ENCODE results near the gene HOXA9.

HOXA9 gene

DNA sequence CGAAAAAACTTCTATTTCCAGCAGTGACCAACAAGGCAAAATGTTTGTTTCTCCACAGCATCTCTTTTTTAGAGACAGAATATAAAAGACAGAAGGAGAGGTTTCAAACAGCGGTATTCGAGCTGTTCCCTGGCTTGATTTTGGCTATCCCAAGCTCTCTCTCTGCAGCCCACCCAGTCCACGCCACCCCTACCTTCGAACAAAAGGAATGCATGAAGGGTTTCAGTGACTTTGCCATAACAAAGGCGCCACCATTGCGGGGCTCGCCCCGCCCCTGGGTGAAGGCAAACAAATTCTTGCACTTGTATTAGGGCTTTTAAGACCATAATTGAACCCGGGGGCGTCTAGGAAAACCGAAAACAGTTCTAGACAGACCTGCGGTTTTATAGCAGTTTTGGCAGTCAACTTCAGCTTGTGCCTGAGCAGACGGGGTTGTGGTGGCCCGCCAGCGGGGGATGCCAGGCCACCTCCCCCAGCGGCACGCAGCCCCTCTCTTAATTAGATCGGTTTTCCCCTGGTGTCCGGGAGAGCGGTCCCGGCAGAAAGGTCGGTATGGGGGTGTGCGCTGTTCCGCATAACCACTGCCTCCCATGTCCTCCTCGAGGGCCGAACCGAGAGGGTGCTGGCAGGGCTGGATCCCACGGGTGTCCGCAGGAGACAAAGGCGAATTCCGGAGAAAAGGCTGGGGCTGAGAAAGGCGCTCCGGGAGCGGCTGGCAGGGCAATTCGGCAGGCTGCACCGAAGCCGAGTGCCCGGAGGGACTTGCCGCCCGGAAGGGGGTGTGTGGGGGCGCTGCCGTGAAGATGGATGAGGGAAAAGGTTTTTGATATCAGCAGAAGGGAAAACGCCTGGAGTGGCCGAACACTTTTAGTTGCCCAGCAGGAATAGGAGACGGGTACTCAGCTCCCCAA, 22.4 kb upstream of the HOXA9 start:
- DNase-seq, result no peak

DNA sequence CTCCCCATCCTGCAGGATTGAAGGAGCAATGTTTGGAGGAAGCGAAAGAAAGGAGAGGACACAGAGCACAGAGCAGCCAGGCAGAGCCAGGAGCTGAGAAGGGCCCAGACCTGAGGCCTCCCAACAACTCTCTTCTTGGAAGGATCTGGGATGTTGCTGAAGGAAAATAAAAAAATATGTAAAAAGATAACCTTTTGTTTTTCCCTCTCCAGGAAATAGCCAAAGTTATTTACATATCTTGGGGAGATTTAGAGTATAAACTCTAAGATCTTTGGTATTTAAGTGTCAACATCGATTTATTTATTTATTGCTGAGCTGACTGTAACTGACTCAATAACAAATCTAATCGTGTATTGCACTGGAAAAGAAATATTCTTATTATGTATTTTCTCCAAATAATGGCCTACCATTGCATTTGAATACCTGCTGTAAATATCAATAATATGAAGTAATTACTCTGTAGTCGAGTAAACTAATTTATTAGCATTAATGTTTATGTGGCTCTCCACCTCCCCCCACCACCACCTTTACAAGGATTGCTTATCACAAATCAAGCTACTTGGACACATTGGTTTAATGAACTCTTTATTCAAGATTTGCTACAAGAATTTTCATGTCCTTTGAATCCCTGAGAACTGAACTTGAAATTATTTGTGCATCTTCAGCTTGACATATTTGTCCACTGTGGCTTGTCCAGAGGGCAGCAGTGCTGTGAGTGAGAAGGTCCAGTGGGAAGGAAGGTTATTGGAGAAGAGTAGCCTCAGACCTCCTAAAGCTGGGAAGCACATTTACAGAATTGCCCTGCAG, 21.5 kb upstream of the HOXA9 start:
- no peak for DNase-seq

DNA sequence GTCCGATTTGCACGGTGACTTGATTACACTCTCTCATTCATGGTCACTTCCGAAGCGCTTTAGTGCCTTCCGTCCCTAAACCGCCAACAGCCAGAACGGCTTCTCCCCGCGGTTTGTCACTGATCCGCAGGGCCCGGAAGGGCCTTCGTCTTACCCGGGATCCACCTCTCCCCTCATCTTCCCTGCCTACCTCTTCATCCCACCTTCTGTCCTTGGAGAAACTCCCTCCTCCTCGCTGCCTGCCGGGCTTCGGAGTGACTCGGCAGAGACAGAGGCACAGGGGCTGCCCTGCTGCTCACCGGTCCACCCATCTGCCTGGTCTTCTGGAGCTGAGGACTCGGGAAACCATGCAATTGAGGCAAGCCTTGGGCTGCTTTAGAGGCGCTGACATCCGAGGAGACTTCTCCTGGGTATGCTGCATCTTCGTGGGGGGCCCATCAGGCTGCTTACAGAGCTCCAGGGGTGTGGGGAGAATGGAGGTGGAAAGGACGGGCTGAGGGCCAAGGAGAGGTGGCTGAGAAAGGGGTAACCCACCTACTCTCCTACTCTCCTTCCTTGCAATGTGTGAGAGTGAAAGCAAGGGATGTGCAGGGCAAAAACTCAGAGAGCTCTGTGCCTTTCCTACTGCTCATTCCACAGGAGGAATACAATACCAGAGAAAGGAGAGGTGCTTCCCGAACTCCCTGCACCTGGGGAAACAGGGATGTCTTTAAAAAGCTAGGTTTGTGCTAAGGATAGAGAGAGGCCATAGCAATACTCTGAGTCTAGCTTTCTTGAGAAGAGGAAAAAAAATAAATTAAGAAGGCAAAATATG, 20.7 kb upstream of the HOXA9 start:
- DNase-seq, result no peak

DNA sequence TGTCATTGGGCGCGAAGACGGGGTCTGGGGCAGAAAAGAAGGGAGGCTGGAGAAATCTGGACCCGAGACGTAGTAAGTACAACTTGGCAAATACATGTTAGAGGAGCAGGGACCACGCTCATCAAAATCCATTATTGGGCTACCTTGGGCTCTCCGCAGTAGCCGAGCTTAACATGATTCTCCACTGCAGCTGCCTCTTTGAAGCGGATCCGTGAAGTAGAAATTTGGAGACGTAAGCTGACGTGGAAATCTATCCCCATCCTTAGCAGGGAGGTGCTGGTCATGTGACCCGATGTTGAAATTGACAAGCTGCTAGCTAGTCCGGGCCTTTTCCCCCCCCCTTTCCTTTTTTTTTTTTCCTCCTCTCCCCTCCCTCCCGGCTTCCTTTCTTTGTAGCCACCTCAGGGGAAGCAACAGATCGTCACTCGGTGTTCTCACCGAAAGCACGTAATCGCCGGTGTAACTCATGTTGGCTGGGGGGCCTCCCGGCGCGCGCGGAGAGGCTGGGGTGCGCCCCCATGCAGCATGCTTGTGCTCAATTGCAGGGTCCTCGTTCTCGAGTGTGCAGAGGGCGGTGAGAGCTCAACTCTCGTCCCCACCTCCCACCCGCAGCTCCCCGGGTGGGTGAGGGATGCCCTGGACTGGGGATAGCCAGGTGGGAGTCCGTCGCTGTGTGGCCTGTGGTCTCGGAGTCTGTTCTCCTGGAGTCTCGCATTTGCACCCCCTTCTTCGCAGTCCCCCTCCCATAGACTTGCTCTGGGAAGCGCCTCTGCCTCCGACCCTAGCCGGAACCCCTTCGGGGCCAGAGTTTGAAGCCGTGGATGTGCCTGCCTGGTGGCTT, 19.9 kb upstream of the HOXA9 start, which contains the start of gene HOXA11:
Gene HOXA11 (minus strand): TSS at position 220 of the 841 bp plus-strand sequence. CDS start 88 bp downstream, at position 132.
- DNase-seq, result no peak

DNA sequence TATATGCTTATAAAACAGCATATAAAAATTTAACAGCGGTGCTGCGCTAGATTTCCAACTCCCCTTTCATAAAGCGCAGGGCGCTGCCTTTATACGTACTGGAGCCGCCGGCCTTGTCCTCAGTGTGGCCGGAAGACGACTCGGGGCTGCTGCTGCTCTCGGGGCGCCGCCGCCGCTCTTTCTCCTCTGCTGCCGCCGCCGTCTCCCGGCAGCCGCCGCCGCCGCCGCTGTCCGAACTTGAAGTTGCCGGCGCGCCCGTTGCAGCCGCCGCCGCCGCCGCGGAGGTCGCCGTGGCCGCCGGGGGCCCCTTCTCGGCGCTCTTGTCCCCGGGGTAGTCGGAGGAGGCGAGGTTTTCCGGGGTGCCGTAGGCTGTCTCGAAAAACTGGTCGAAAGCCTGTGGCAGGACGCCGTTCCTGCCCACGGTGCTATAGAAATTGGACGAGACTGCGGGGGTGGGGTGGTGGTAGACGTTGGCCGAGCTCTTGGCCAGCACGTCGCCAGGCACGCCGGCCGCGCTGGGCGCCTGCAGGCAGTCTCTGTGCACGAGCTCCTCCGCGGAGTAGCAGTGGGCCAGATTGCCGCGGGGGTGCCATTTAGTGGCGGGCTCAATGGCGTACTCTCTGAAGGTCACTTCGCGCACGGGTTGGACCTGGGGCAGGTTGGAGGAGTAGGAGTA, 19.1 kb upstream of the HOXA9 start:
- no peak for DNase-seq

DNA sequence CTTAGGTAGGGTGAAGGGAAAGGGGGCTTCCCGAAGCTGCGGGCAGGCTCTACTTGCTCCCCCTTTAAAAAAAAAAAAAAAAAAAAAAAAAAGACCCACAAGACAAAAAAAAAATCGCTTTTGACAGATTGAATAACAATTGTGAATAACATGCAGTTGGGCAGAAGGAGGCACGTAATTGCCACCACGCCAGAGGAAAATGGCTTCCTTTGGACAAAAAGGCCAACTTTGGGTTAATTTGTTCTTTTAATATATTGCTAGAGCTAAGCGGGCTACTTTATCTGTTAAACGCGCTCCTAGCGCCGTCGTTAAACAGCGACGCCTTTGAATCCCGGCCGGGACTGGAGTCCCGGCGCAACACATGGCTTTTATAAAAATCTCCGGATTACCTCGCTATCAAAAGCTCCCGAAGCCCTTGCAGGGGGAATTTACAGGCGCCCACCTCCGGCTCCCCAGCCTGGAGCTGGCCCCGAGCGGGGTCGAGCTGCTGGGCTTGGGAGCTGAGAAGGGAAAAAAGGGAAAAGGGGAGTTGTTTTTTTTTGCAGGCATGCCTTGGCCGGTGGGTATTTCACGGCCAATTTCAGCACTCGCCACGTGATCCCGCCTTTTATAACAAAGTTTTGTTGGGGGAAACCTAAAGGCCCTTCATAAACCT, 18.5 kb upstream of the HOXA9 start:
- no peak for DNase-seq

DNA sequence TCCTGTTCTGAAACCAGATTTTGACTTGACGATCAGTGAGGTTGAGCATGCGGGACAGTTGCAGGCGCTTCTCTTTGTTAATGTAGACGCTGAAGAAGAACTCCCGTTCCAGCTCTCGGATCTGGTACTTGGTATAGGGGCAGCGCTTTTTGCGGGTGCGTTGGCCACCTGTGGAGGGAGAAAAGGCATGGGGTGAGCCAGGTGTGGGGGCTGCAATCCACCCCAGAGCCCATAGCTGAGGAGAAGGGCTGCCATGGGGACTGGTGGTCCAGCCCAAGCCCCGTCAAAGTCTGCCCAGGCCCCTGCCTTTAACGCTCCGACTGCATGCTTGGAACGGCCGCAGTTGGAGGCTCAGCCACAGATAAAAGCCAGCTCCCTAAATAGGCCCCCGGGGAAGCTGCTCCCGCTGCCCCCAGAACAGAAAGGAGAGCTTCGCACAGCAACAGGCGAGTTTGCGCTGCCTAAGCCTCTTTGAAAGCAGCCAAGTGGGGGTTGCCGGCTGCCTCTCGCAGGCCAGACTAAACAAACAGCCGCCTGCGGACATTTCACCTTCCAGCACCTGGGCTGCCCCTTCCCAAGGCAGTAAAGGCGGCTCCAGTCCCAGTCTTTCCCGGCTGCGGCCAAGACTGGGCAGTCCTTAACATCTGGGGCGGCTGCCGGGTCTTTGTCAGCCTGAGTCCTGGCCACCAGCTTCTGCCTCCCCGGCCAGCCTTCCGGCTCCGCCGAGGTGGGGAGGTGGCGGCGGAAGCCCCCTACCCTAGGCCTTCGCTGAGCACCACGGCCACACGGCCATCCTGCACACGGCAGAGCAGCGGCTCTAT, 17.7 kb upstream of the HOXA9 start:
- DNase-seq, result no peak

DNA sequence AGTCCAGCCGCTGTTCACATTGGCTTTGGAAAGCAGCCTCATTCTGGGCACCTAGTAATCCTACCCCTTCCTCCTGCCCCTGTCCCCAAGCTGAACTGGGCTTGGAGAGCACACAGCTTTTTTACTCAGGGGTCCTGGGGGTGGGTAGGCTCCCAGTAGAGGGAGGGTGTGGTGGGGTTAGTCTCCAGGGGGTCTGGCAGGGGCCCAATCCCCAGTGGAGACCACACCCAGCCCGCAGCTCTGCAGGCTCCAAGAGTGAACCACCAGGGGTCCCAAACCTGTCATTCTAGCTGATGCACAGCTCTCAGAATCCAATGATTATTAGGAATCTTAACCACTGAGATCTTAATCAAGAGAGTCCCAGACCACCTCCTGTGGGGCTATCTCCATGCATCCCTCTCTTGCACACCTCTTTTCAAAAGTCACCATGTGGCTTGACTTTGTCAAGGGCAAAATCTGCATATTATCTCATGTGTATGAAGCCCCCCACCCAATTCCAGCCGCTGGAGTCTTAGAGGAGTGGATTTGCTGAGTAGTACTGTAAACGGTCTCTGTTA, 17.0 kb upstream of the HOXA9 start:
- DNase-seq, result no peak

DNA sequence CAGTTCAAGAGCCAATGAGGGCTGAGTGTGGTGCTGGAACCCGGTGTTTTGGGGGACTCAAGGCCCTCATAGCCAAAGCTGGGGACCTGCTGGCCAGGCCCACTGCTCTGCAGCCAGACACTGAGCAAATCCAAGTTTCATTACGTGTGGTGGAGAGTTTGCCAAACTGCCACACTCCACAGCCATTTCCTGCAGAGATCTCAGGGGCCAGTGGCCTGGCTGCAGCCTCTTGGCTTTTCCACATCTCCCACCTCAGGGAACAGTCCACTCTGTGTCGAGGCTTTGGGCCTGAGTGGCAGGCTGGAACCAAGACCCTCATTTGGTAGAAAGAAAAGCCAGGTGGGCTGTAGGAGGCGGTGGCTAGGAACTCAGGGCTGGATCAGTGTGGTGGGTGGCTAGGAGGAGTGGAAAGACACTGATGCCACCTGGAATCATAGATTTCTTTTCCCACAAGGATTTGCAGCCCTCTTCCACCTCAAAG, 16.5 kb upstream of the HOXA9 start:
- DNase-seq, result no peak

DNA sequence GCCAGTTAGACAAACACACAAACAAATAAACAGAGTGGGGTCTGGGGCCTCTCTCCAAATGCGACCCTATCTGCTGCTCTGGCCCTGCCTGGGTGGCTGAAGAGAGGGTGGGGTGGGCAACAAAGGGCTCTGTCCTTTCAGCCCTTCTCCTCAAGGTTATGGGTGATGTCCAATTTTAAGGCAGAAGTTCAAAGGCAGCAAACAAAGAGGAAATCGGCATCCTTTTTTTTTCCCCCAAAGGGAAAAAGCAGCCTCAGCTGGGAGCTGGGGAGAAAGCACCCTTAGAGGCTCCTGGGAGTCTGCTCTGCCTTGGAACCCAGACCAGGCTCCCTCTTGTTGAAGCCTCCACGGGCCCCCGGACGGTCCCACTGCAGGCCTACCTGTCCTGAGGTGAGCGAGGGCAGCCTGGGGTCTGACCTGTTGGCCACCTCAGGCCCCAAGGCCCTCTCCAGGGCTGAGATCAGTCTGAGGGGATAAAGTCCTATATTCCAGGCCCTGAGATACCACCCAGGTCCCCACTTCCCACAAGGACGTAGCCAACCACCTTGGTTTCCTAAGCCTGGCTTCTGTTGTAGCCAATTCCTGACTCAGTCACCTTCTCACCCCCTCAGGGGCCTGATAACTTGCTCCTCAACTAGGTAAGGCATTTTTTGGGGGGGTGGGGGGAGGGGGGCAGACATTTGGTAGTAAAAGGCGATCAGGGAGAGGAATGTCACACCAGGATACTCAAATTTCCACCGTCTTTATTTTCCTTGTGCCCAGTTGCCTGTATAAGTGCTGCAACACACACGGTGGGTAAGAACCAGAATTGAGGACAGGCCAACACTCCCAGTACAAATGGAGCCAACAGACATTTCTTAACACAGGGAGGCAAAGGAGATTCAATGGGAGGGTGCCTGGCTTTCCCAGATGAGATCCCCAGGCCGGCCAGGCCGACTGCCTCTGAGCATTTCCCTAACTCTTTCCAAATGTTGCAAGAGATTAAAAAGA, 15.4 kb upstream of the HOXA9 start:
- DNase-seq, result no peak

DNA sequence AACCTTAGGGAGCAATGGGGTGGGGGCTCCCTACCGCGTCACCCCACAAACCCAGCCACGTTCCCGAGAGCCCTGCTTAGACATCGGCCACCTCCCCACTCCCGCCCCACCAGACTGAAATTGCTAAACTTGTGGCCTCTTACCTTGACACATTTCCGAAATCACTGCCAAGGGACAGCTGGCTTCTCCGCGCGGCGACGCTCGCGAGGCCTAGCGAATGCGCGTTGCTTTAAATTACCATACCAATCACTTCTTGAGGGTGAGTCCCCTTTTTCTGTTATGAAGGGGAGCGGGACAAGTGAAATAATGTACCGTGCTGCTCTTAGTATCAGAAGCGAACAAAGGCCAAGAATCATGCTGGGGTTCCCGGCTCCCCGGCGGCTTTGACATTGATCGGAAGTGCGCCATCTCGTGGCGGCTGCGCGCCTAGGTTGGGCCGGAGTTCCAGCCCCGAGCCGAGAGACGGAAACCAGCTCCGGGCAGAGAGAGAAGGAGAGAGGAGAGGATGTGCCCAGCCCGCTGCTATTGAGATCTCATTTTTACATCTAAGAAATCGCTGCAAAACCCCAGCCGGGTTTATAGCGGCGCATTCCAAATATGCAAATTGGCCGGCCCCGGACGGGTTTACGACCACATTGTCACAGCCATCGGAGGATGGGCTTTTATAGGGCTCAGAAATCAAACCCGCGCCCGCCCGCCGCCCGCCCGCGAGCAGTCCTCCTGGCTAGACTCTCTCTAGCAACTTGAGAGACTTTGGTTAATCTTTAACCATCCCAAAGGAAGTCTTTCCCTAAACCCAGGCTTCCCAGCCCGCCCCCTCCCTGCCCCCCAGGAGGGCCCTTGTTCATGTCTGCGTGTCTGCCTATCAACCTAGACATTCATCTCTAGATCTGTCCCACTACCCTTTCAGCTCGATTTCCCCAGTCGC, 14.4 kb upstream of the HOXA9 start:
- peak; percentile 41 to 46 for DNase-seq

DNA sequence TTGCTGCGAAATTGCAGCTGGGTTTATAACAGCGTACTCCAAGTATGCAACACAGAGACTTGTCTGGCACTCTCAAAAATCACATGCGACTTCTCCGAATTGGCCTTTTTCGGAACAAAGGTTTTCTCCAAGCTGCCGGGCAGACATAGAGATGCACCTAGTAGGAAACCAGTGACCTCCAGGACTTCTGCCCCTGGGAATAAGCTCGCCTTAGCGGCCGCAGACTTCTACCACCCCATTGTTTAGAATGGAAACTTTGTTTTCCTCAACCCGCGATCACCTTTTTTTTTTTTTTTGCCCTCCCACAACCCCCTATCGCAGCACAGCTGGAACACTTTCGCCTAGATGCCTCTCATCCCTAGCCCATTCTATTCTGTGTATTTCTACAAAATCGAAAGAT, 13.7 kb upstream of the HOXA9 start:
- no peak for DNase-seq

DNA sequence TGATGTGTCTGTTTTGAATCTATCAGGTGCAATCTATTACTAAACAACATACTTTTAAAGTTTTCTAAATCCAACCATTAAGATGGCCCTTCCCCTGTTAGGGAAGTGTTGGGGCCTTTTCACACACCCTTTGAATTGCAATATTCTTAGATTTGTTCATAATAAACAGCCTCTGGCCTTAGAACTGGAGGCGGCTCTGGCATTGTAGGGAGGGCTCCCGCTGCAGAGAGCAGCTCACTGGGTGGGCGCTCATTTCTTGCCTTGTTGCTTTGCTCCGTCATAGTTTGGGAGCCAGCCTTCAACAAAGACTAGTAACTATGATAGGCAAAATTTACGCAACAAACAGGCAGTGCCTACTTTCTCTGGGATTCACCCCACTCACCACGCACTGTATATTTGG, 13.0 kb upstream of the HOXA9 start:
- no peak for DNase-seq

DNA sequence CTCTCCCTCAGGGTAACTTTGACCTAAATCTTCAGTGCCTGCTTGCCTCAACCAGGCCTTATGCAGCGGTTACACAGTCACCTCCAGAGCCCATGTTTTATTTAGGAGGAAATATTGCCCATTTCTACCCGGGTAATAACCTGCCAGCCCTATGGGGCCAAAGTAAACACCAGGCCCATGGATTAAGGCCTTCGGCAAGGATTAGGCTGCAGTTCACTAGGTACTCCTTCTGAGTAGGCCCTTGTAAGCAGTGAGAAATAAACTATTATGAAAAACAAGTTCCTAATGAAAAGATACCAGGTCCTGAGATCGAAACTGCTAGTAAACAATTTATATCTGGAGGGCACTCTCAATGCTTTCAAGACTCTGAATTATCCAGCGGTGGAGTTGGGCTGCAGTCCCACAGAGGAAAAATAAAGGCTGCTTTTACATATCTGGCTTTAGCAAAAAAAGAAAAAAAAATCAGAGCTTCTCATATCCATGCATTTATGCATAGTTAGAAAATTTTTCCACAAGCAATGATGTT, 12.5 kb upstream of the HOXA9 start:
- DNase-seq, result no peak

DNA sequence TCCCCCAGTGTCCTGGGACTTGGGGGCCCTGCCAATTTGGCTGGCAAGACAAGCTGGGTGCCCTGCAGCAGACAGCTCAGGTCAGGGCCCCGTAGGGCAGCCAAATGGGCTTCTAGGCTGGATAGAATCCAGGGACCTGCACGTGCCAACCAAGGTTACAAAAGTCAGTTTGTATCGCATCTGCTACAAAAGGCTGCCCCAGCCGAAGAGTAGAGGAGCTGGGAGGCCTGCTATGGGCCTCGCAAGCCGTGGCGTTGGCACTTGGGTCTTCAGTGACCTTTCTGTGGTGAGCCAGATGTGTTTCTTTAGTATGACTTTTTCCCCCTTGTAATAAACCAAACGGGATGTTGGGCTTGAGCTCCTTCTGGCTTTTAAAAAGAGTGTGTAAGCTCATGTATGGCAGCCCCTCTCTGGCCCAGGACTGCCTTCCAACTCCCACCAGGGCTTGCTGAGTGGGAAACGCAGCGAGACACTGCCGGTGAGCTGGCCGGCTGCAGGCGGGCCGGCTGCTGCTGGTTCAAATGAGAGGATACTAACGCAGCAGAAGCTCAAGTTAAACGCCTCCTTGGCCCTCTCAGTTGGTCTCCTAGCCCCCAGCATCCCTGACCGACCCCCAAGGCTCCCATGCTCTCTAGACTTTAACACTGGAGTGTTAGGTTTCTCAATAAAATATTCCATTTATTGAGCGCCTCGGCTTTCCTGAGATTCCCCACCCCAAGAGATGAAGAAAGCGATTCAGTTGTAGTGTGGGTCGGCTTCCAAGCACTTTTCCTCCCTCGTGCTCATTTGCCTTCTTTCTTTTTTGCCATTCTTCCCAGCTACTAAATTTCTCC, 11.8 kb upstream of the HOXA9 start:
- DNase-seq, result no peak

DNA sequence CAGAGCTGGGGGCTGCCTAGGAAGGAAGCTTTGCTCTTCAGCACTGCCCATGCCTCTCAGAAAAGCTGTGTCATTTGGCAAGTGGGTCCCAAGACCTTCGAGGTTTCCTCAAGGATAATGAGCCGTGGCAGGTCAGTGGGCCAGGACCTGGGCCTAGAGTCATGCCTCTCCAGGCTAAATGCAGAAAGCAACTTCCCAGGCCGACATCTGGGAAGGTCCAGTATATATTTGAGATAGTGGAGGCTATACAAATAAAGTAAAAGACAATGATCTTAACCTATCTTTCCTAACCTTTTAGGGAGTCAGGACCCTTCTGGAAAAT, 11.1 kb upstream of the HOXA9 start:
- DNase-seq, result no peak
